ENCODE data around the gene SLC15A1.

SLC15A1 gene

DNA sequence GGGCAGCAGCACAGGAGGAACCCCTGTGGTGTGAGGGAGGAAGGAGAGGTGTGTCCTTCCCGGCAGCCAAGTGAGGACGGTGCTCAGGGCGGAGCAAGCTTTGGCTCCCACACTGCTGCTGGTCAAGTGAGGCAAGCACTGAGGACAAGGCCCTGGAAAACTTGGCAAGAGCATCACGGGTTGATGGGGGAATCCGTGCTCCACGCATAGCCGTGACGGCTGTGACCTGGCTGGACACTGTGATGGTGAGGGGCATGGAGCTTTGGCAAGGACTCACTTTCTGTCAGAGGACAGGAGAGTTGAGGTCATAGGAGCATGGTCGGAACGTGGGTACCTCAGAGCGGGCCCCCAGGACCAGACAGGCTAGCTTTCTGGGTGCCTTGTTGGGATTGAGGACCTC lies 29.0 kb upstream of the SLC15A1 start:
- no peak for TF ChIP-seq ZFX (IDR thresholded peaks at IDR 0.05)
- TF ChIP-seq, protein P1, sequence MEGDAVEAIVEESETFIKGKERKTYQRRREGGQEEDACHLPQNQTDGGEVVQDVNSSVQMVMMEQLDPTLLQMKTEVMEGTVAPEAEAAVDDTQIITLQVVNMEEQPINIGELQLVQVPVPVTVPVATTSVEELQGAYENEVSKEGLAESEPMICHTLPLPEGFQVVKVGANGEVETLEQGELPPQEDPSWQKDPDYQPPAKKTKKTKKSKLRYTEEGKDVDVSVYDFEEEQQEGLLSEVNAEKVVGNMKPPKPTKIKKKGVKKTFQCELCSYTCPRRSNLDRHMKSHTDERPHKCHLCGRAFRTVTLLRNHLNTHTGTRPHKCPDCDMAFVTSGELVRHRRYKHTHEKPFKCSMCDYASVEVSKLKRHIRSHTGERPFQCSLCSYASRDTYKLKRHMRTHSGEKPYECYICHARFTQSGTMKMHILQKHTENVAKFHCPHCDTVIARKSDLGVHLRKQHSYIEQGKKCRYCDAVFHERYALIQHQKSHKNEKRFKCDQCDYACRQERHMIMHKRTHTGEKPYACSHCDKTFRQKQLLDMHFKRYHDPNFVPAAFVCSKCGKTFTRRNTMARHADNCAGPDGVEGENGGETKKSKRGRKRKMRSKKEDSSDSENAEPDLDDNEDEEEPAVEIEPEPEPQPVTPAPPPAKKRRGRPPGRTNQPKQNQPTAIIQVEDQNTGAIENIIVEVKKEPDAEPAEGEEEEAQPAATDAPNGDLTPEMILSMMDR (conservative IDR thresholded peaks at IDR 0.05): no peak
- no peak overlapping the region for H3K27ac ChIP-seq

DNA sequence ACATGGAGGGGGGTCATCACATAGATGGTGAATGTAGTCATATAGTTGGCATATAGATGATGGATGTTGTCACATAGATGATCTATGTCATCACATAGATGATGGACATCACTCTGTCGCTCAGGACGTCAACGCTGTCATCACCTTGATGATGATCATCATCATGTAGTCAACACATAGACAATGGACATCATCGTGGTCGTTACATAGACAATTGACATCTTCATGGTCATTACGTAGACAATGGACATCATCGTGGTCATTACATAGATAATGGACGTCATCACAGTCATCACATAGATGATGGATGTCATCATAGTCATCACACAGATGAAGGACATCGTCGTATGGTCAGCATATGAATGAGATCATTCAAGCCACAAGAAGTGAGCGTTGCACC lies 28.6 kb upstream of the SLC15A1 start:
- no peak overlapping the region for H3K27ac ChIP-seq
- TF ChIP-seq, protein P1 (conservative IDR thresholded peaks at IDR 0.05): no peak
- no peak for TF ChIP-seq ZFX (IDR thresholded peaks at IDR 0.05)

DNA sequence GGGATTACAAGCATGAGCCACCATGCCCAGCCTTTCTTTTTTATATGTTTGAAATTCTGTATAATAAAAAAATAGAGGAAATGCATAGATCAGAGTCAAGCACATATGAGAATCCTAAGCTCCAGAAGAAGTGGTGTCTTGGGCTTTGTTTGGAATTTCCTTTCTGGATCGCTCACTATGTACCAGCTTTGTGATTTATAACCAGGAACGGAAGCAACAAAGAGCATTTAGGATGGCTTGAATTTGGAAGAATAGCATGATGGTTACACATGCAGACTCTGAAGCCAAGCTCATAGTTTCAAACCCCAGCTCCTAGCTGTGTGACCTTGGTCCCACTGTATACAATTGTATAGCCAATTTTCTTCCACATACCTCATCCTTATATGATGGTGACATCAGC lies 28.0 kb upstream of the SLC15A1 start:
- TF ChIP-seq ZFX (IDR thresholded peaks at IDR 0.05): no peak
- TF ChIP-seq, protein P1 (conservative IDR thresholded peaks at IDR 0.05): no peak
- H3K27ac ChIP-seq: no peak overlapping the region

DNA sequence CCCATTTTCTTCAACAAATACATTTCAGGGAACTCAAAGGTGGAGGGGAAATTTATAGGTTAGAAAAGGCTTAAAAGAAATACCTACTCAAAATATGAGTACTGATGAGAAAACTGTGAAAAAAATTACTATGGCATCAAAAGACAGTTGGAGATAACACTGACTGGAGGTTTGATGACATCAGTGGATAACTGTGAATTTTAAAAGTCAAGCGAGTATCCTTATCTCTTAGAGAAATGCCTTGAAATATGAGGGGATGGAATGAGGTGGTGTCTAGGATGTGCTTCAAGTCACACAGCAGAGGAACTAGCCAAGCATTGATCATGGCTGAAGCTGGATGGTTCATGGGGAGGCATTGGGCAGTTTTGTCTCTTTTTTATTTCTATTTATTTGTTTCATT lies 27.2 kb upstream of the SLC15A1 start:
- no peak overlapping the region for H3K27ac ChIP-seq
- TF ChIP-seq, protein P1 (conservative IDR thresholded peaks at IDR 0.05): no peak
- no peak for TF ChIP-seq ZFX (IDR thresholded peaks at IDR 0.05)

DNA sequence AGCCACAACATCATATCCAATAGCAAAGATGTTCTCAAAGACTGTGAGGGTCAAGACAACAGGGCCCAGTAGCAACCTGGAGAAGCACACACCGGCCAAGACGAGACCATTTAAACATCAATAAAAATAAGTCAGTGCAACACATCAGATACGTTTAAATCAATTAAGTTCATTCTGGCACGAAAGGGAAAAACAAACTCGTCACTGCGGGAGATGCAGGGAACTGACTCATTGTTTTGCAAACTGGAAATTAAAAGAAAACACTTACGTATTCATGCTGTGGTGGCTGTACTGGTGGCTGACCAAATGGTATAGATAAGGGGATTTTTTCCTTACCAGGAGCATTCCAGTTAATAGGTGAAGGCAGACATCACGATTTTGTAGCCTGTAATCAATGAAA lies 26.3 kb upstream of the SLC15A1 start:
- no peak overlapping the region for H3K27ac ChIP-seq

DNA sequence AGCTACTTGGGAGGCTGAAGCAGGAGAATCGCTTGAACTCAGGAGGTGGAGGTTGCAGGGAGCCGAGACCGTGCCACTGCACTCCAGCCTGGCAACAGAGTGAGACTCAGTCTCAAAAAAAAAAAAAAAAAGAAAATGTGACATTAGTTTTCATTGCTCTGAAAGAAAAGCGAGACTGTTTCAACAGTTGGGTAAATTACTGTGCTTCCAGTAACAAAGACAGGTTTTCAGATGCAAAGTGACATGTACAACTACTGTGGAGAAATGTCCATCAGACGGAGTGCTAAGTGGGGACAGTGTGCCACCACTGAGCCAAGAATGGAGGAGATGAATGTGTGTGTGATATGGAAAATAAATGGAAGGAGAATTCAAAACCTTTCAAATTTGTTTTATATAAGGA lies 24.2 kb upstream of the SLC15A1 start:
- TF ChIP-seq ZFX (IDR thresholded peaks at IDR 0.05): no peak
- TF ChIP-seq, protein P1 (conservative IDR thresholded peaks at IDR 0.05): no peak
- H3K27ac ChIP-seq: no peak overlapping the region

More for the DNA sequence above, 26.3 kb upstream of the SLC15A1 start:
- TF ChIP-seq, protein P1 (conservative IDR thresholded peaks at IDR 0.05): no peak
- no peak for TF ChIP-seq ZFX (IDR thresholded peaks at IDR 0.05)

DNA sequence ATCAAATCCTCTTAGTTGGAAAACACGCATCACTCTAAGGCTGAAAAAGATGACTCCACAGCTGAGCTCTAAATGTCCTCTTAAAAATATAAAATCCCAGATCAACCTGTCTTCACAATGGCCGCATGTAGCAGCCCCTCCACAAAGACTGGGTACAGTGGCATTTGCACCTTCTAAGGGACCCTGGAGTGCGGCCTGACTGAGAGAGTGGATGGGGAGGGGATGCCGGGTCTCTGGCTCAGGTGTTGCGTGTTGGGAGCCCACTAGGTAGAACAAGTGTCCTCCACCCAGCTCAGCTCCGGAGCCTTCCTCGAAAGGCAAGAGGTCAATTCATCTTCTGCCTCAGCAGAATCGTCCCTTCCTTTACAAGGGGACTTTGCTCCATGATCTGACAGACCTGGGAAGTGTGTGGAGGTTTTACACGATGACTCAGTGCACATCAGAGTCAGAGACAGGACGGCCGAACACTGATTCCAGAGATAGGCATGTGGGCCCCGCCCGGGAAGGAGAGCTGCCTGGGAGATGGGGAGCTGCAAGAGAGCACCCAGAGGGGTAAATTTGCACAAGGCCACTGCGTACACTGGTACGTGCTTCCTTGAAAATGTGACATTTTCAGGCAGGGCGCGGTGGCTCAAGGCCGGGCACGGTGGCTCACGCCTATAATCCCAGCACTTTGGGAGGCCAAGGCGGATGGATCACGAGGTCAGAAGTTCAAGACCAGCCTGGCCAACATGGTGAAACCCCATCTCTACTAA lies 23.5 kb upstream of the SLC15A1 start:
- no peak overlapping the region for H3K27ac ChIP-seq
- TF ChIP-seq, protein P1 (conservative IDR thresholded peaks at IDR 0.05): no peak
- TF ChIP-seq ZFX (IDR thresholded peaks at IDR 0.05): no peak
